Spleen (tissue), 11 donors: ENCODE results near the gene TEX53. TPM values are rescaled to one million over a fixed set of nuclear protein-coding genes. Genes with fewer than 3 reads are reported as not detected.
A peak's percentile ranks its signal among the peaks of the same experiment; 100 is the strongest.

Experiments
- DNase-seq: peaks from one replicate; pipeline ENCODE4 v3.0.0-alpha.2; 2020
- H3K27ac ChIP-seq, 8 donors: fragments of 200-600 bp; sonication (generic) in 7 of 8; 1 replicate in 4 of 8; 2 replicates in 4 of 8; pipeline versions ENCODE4 v1.5.0 to v1.8.0; 2016 to 2021; ENCODE audit warnings: inconsistent platforms in 4 of 8, mild to moderate bottlenecking in 4 of 8, moderate library complexity in 1 of 8
- H3K27me3 ChIP-seq, 7 donors: fragments of 200-600 bp; sonication (generic) in 6 of 7; replicated peaks in 1 of 7; 1 replicate in 4 of 7; 2 replicates in 3 of 7; pipeline versions ENCODE4 v1.5.0 to v1.8.0; 2016 to 2021; ENCODE audit warnings: inconsistent platforms in 3 of 7, mild to moderate bottlenecking in 1 of 7
- H3K36me3 ChIP-seq, 6 donors: fragments of 200-600 bp; sonication (generic) in 5 of 6; 1 replicate in 4 of 6; 2 replicates in 2 of 6; pipeline versions ENCODE4 v1.5.0 to v1.8.0; 2016 to 2021; ENCODE audit warnings: inconsistent platforms in 2 of 6
- H3K4me1 ChIP-seq, 6 donors: fragments of 200-600 bp; sonication (generic) in 5 of 6; 1 replicate in 3 of 6; 2 replicates in 3 of 6; pipeline versions ENCODE4 v1.5.0 to v1.8.0; 2016 to 2021; ENCODE audit warnings: inconsistent platforms in 3 of 6
- H3K4me3 ChIP-seq, 8 donors: fragments of 200-600 bp; sonication (generic) in 7 of 8; 1 replicate in 4 of 8; 2 replicates in 4 of 8; pipeline versions ENCODE4 v1.5.0 to v1.8.0; 2016 to 2021; ENCODE audit warnings: inconsistent platforms in 4 of 8, mild to moderate bottlenecking in 4 of 8, moderate library complexity in 2 of 8
- H3K9me3 ChIP-seq, 8 donors: fragments of 200-600 bp; sonication (generic) in 7 of 8; 1 replicate in 4 of 8; 2 replicates in 4 of 8; pipeline versions ENCODE4 v1.5.0 to v1.8.0; 2016 to 2021; ENCODE audit warnings: inconsistent platforms in 4 of 8
- POLR2A ChIP-seq, 3 donors: fragments of 450-650 bp; IDR thresholded peaks; one replicate each; pipeline ENCODE4 v1.5.1; 2017; ENCODE audit warnings: antibody characterized with exemption in 3 of 3, mild to moderate bottlenecking in 1 of 3
- POLR2AphosphoS5 ChIP-seq, 3 donors: sonication (generic); formaldehyde crosslinking; IDR thresholded peaks; one replicate each; pipeline ENCODE4 v1.5.1; 2017; ENCODE audit warnings: antibody characterized with exemption in 3 of 3
- WGBS, 5 donors: extraction: QIAGEN DNeasy Blood & Tissue Kit in 3 of 5; methylation state at CpG; one replicate each; pipeline versions ENCODE4 v1.1.5 to v1.1.7; 2013 to 2018; 5-methylcytosine and 5-hydroxymethylcytosine counted together
- intact Hi-C: fragments of 100-400 bp; cut with DNase I; formaldehyde crosslinking; loops from one replicate; pipeline ENCODE4 v1.15.0; 2023; ENCODE audit warnings: low total_unique reads
- polyA plus RNA-seq, 3 donors: library from polyadenylated mRNA; stranded (reverse); fragments of 200-250 nt; gene quantifications; one replicate each; pipeline ENCODE4 v1.2.1, GENCODE V29; 2013
- total RNA-seq, 7 donors: library from RNA; depleted of rRNA in 3 of 7; stranded (reverse); fragments of >200 nt in 3 of 7; fragmentation: NEBNext Ultra II Directional in 4 of 7; extraction: Animal tissue kit (Norgen Biotek cat#: 25700) in 4 of 7; gene quantifications; one replicate each; pipeline versions ENCODE4 v1.1.0 to v1.2.1, GENCODE V29; 2016 to 2021
- TF ChIP-seq, protein P1 (sequence below), 11 experiments: fragments of 200-600 bp in 7 of 11; fragments of 450-650 bp in 4 of 11; sonication (generic) in 4 of 11; IDR thresholded peaks in 8 of 11; conservative IDR thresholded peaks in 3 of 11; 1 replicate in 7 of 11; 2 replicates in 4 of 11; pipeline versions ENCODE4 v1.4.0 to v1.8.0; 2016 to 2021; ENCODE audit warnings: antibody characterized with exemption in 11 of 11, inconsistent platforms in 4 of 11, mild to moderate bottlenecking in 1 of 11
- donor health status: healthy with polysubstance abuse.
- donor health status: DM: no; HTN: no; CAD: no; lungs with moderate emphysema.
- donor health status: DM: no; HTN: no; CAD: no.
- donor health status: Bipolar disorder and iron deficiency.
- donor health status: healthy.
- donor health status: DM: no; HTN: no; CAD: no.
- donor health status: DM: yes; HTN: yes; CAD: no.

TEX53 gene
- total and polyA plus RNA-seq, 10 donors: not detected

- Histone ChIP-seq H3K36me3 (peaks cover 0 to 96% (median 63%) of the 10 kb centered on the region in 6 donors), H3K4me3 (no peak overlapping the region), H3K27me3 (no peaks in the 10 kb centered on the region), H3K27ac (no peak overlapping the region), H3K9me3 (peaks cover 0 to 10% (median 8%) of the 10 kb centered on the region in 8 donors), H3K4me1 (peaks cover 0 to 21% (median 6%) of the 10 kb centered on the region in 6 donors)
- DNase-seq: no peak
- WGBS, 5 donors: 83 to 94% (median 88%) methylated on average over 6 to 8 of the region's 8 CpGs
- TF ChIP-seq POLR2A (IDR thresholded peaks at IDR 0.05): no peak
- intact Hi-C loops: loop anchor here (10.0 kb wide), 1 partner anchor 48 kb away; no protein-coding TSS in a partner anchor
These were observed 14.6 kb downstream of the TEX53 start for GRCh38 chr9:114643001-114643400.

DNA sequence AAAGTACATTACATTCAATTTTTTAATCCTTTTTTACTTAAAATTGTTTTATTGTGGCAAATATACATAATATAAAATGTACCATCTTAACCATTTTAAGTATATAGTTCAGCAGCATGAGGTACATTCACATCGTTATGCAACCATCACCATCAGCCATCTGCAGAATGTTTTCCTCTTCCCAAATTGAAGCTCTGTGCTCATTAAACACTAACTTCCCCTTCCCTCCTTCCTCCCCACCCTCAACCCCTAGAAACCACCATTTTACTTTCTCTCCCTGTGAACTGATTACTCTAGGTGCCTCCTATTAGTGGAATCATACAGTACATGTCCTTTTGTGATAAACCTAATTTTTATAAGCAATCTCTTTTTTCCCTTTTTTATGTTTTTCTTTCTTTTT lies 15.6 kb downstream of the TEX53 start:
- H3K27ac ChIP-seq: peak overlapping the region in 2 of 8 donors; percentile 5 to 13
- intact Hi-C loops: loop anchor here (10.0 kb wide), 1 partner anchor 47 kb away; no protein-coding TSS in a partner anchor
- TF ChIP-seq POLR2A (IDR thresholded peaks at IDR 0.05): no peak
- no peak for TF ChIP-seq POLR2AphosphoS5 (IDR thresholded peaks at IDR 0.05)
- TF ChIP-seq, protein P1, sequence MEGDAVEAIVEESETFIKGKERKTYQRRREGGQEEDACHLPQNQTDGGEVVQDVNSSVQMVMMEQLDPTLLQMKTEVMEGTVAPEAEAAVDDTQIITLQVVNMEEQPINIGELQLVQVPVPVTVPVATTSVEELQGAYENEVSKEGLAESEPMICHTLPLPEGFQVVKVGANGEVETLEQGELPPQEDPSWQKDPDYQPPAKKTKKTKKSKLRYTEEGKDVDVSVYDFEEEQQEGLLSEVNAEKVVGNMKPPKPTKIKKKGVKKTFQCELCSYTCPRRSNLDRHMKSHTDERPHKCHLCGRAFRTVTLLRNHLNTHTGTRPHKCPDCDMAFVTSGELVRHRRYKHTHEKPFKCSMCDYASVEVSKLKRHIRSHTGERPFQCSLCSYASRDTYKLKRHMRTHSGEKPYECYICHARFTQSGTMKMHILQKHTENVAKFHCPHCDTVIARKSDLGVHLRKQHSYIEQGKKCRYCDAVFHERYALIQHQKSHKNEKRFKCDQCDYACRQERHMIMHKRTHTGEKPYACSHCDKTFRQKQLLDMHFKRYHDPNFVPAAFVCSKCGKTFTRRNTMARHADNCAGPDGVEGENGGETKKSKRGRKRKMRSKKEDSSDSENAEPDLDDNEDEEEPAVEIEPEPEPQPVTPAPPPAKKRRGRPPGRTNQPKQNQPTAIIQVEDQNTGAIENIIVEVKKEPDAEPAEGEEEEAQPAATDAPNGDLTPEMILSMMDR (IDR thresholded peaks at IDR 0.05 in 8 of 11, conservative IDR thresholded peaks at IDR 0.05 in 3 of 11): no peak
- peaks cover 0 to 99% (median 68%) of the 10 kb centered on the region in 6 donors for H3K36me3 ChIP-seq
- peaks cover 0 to 21% (median 6%) of the 10 kb centered on the region in 6 donors for H3K4me1 ChIP-seq
- H3K4me3 ChIP-seq: no peak overlapping the region
- 25 to 42% (median 35%) methylated on average over 1 of the region's 1 CpG for WGBS, 5 donors
- no peaks in the 10 kb centered on the region for H3K27me3 ChIP-seq
- DNase-seq: no peak
- H3K9me3 ChIP-seq: no peaks in the 10 kb centered on the region

DNA sequence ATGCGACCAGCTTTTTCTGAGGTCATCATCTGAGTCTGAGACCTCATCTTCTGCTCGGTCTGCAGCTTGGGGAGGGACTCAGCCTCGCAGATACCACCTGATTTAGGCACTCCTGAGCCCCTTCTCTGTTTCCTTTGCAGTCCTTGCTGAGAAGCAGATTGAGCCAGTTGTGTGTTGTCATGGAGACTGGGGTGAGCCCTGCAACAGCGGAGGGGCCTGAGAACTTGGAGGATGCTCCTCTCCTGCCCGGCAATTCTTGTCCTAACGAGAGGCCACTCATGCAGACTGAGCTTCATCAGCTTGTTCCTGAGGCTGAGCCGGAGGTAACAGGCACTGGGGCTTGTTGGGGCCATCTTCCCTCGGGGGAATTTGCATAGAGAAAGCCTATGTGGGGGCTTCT lies 19.2 kb downstream of the TEX53 start:
- H3K36me3 ChIP-seq: peaks cover 0 to 99% (median 68%) of the 10 kb centered on the region in 6 donors
- intact Hi-C loops: no loop called here

DNA sequence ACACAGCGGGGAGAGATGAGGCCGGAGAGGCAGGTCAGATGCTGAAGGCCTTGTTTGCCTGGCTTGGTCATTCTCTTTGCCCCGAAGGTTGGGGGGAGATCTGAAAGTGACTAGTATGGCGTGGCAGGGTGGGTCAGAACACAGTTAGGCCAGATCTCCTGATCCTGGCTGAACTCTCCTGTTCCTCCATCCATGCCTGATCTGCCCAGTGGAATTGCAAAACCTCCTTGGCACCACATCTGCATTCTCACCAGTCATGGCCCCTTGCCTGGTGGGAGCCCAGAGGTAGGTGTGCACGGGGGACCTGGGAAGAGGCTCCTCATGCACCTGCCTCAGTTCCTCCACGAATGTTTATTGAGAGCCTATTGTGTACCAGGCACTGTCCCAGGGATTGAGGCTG lies 23.2 kb downstream of the TEX53 start:
- WGBS, 5 donors: 87 to 98% (median 93%) methylated on average over 6 of the region's 6 CpGs
- peaks cover 0 to 100% (median 80%) of the 10 kb centered on the region in 6 donors for H3K36me3 ChIP-seq
- no peaks in the 10 kb centered on the region for H3K27me3 ChIP-seq
- peak overlapping the region in 1 of 8 donors; percentile 21 for H3K27ac ChIP-seq
- DNase-seq: no peak
- no peaks in the 10 kb centered on the region for H3K9me3 ChIP-seq
- H3K4me1 ChIP-seq: no peaks in the 10 kb centered on the region
- intact Hi-C loops: no loop called here
- H3K4me3 ChIP-seq: no peak overlapping the region
- TF ChIP-seq POLR2AphosphoS5 (IDR thresholded peaks at IDR 0.05): no peak
- no peak for TF ChIP-seq POLR2A (IDR thresholded peaks at IDR 0.05)
- TF ChIP-seq, protein P1 (IDR thresholded peaks at IDR 0.05 in 8 of 11, conservative IDR thresholded peaks at IDR 0.05 in 3 of 11): no peak

More for the DNA sequence above, 19.2 kb downstream of the TEX53 start:
- no peak for DNase-seq
- 92 to 97% (median 95%) methylated on average over 8 of the region's 8 CpGs for WGBS, 5 donors
- TF ChIP-seq POLR2AphosphoS5 (IDR thresholded peaks at IDR 0.05): no peak
- no peak for TF ChIP-seq POLR2A (IDR thresholded peaks at IDR 0.05)
- TF ChIP-seq, protein P1 (IDR thresholded peaks at IDR 0.05 in 8 of 11, conservative IDR thresholded peaks at IDR 0.05 in 3 of 11): no peak
- Histone ChIP-seq H3K9me3 (no peaks in the 10 kb centered on the region), H3K27me3 (no peaks in the 10 kb centered on the region), H3K4me3 (no peak overlapping the region), H3K4me1 (peaks cover 0 to 21% (median 6%) of the 10 kb centered on the region in 6 donors), H3K27ac (no peak overlapping the region)
